GM12892 (cell line): ENCODE results near the gene HAND1.

Experiments
- POLR2A ChIP-seq: IDR thresholded peaks from 2 replicates; pipeline ENCODE4 v1.6.1; 2011; ENCODE audit warnings: low read depth, low read length, control low read depth
- POLR2AphosphoS5 ChIP-seq: IDR thresholded peaks from 2 replicates; pipeline ENCODE4 v1.6.1; 2011; ENCODE audit warnings: low read depth, low read length, control low read depth
- TAF1 ChIP-seq: IDR thresholded peaks from 2 replicates; pipeline ENCODE4 v1.6.1; 2011; ENCODE audit warnings: low read depth, mild to moderate bottlenecking, control low read depth, low read length, borderline replicate concordance

- TF ChIP-seq POLR2A = no peak
- no peak for TF ChIP-seq POLR2AphosphoS5
- no peak for TF ChIP-seq TAF1
Measured at GRCh38 chr5:154447089-154447725, 30.8 kb downstream of the HAND1 start.
